Anterior cingulate cortex (tissue), 58 donors: ENCODE measurements around the gene ROBO1.

Experiments
- DNase-seq, 58 donors: peaks; one replicate each; lab custom pipeline; 2025; lab: John Stamatoyannopoulos, UW

ROBO1 gene

GRCh38 chr3:78831446-78831972, 936.3 kb downstream of the ROBO1 start:
- DNase-seq = no peak

- no peak for DNase-seq
These were observed 937.3 kb downstream of the ROBO1 start for GRCh38 chr3:78830470-78830869.

- DNase-seq = no peak
These were observed 940.2 kb downstream of the ROBO1 start for GRCh38 chr3:78827618-78828017.

- DNase-seq = no peak
These were observed 942.0 kb downstream of the ROBO1 start for GRCh38 chr3:78825858-78826215.

- no peak for DNase-seq
These were observed 942.5 kb downstream of the ROBO1 start for GRCh38 chr3:78825118-78825857.

- DNase-seq = no peak
These were observed 943.9 kb downstream of the ROBO1 start for GRCh38 chr3:78823859-78824258.

- no peak for DNase-seq
These were observed 944.4 kb downstream of the ROBO1 start for GRCh38 chr3:78823434-78823833.

- no peak for DNase-seq
These were observed 945.1 kb downstream of the ROBO1 start for GRCh38 chr3:78822726-78823125.

- no peak for DNase-seq
These were observed 947.3 kb downstream of the ROBO1 start for GRCh38 chr3:78820542-78820941.

GRCh38 chr3:78818161-78818985, 949.4 kb downstream of the ROBO1 start:
- no peak for DNase-seq

GRCh38 chr3:78814893-78815562, 952.8 kb downstream of the ROBO1 start:
- no peak for DNase-seq

- no peak for DNase-seq
These were observed 955.6 kb downstream of the ROBO1 start for GRCh38 chr3:78812166-78812565.

- DNase-seq = no peak
These were observed 957.8 kb downstream of the ROBO1 start for GRCh38 chr3:78809966-78810365.

GRCh38 chr3:78804251-78805037, 963.4 kb downstream of the ROBO1 start:
- DNase-seq = peak in 1 of 58 donors; percentile 15

- DNase-seq = no peak
These were observed 965.3 kb downstream of the ROBO1 start for GRCh38 chr3:78802562-78802930.

GRCh38 chr3:78801926-78802561, 965.8 kb downstream of the ROBO1 start:
- DNase-seq = no peak

- DNase-seq = no peak
These were observed 968.1 kb downstream of the ROBO1 start for GRCh38 chr3:78799681-78800080.

GRCh38 chr3:78798266-78798832, 969.4 kb downstream of the ROBO1 start:
- DNase-seq = no peak

- no peak for DNase-seq
These were observed 973.4 kb downstream of the ROBO1 start for GRCh38 chr3:78794431-78794830.

GRCh38 chr3:78792733-78793132, 975.1 kb downstream of the ROBO1 start:
- DNase-seq = no peak
